ENCODE data around the gene PGM2L1.
"Not testable (repeated sequence)": the region's sequence is repeated elsewhere in the genome, so short reads cannot be mapped to it uniquely, and the experiment has no call there.

PGM2L1 gene

GRCh38 chr11:74400606-74401005 lies 2.4 kb upstream of the PGM2L1 start:
- no peak for DNase-seq (ENCODE audit: low read depth)

DNA sequence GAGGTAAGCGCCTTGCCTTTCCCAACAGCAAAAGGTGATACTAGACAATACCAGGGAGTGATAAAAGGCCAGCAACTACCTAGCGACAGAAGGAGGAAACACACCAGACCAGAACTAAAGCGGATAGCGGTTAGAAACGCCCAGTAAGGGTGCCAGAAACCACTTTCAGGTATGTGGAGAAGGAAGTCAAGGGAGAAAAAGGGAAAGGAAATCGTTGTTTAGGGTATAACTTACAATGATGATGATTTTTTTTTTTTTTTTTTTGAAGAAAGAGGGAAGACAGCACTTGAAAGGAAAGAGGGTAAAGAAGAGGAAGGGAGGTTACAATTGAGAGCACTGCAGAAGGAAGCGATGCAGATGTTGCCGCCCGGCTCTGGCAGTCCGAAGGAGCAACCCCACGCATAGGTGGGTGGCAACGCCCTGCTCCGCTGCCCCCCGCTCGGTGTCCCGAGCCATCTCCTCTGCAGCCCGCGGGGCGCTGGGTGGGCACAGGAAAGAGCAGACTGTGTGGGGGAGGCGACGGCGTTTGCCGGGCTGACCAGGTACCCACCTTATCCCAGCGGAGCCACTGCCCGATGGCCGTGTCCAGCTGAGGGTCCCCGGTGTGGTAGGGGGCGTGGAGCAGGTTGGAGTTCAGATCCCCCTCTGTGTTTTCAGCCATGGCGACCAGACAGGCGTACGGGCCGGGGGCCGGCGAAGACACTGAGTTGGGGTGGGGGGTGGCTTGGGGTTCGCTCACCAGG lies 561 bp downstream of the PGM2L1 start:
- peak; percentile 6 for DNase-seq (ENCODE audit: low read depth)

- DNase-seq (ENCODE audit: low read depth) = no peak
Measured at GRCh38 chr11:74392256-74392655, 6.0 kb downstream of the PGM2L1 start.

- no peak for DNase-seq (ENCODE audit: low read depth)
Measured at GRCh38 chr11:74391193-74391592, 7.0 kb downstream of the PGM2L1 start.

DNA sequence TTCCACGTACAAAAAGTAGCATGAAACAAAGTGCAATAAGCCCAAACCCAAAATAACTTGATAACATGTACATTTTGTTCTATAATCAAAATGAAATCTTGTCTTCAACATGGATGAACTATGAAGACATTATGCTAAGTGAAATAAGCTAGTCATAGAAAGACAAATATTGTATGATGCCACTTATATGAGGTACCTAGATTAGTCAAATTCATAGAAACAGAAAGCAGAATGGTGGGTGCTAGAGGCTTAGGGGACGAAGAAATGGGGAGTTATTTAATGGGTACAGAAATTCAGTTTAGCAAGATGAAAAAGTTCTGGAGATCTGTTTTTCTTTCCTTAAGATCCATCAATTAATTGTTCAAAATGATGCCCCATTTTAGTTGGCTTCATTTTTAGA lies 7.5 kb downstream of the PGM2L1 start:
- no peak for DNase-seq (ENCODE audit: low read depth)

- DNase-seq (ENCODE audit: low read depth) = peak; percentile 27
Measured at GRCh38 chr11:74388678-74389327, 9.4 kb downstream of the PGM2L1 start.

DNA sequence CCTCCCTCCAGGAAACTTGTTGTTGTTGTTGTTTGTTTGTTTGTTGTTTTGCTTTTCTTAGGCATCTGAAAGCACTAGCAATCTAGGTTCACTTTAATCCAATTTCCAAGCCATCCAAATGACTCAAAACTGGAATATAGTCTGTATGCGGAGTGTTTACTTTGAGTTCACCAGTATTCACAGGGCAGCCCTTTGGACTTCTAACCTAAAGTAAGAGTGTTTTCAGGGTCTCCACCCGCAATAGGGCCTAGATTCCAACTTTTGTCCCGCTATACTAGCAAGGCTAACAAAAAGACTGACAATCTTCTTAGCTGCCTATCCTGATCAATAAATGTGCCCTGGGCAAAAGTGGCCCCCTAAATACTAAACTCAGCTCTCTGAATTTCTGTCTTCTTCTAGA lies 13.6 kb downstream of the PGM2L1 start:
- DNase-seq (ENCODE audit: low read depth) = no peak

GRCh38 chr11:74380746-74381439 lies 17.3 kb downstream of the PGM2L1 start:
- no peak for DNase-seq (ENCODE audit: low read depth)

GRCh38 chr11:74377689-74378088 lies 20.5 kb downstream of the PGM2L1 start:
- no peak for DNase-seq (ENCODE audit: low read depth)

DNA sequence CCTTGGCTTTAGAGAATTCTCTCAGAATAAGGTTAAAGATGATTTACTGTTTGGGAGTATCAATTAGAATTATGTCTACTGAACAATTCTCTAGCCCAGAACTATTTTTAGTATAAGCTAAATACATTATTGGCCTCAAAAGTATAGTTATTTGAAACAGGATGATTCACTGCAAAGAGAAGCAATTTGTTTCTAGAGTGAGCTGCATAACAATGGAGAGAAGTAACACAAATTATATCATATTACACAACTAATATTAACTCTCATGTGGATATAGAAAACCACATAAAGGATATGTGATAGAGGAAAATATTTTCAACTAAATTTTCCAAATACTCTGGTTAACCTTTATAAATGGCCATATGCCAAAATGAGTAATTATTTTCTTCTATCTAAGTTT lies 24.9 kb downstream of the PGM2L1 start:
- DNase-seq (ENCODE audit: low read depth) = no peak

- DNase-seq (ENCODE audit: low read depth) = no peak
Measured at GRCh38 chr11:74371269-74372052, 26.8 kb downstream of the PGM2L1 start.

DNA sequence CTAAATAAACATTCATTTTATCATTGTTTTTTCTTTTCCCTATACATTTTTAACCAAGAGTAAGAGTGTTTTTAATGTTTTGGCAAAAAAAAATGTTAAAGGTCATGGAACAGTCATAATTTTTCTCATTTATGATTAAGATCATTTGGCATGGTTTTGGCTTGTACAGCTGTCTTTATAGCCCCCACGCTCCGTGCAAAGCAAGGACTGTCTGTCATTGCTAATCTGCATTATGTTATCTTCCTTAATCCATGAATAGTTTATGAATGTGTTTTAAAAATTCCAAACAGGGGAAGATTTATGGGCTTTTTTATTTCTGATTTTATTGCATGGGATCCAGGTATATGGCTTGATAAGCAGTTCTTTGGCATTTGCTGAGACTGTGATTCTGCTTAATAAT lies 28.1 kb downstream of the PGM2L1 start:
- no peak for DNase-seq (ENCODE audit: low read depth)

DNA sequence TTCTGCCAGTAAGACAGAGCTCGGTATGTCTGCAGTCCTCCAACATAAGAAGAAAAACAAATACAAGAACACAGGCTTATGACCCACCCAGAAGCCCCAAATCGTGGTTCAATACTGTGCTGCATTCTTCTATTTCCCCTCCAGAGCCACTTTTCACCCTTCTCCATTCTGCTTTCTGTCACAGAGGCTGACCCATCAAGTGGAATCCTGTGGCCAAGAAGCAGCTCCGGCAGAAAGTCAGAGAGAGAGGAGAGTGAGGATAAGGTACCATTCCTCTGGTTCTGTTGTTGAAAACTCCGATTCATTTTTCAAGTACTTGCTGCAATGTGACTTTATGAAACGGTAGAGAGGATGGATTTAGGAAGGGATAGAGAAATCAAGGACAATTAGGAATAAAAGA lies 30.4 kb downstream of the PGM2L1 start:
- no peak for DNase-seq (ENCODE audit: low read depth)

DNA sequence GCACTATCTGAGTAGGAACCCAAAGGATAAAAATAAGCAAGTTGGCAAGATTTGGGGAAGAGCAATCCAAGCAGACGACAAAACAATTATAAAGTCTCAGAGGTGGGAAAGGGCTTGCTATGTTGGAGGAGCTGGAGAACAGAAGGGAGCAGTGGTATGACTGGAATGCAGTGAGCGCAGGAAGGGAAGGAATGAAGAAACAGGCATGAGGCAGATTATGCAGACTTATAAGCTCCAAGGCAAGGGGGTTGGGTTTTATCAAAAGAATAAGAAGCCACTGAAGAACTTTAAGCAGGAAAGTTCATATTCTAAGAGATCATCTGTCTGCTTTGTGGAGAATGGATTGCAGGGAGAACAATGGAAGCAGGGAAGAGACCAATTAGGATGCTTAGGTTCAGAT lies 31.7 kb downstream of the PGM2L1 start:
- DNase-seq (ENCODE audit: low read depth) = no peak

GRCh38 chr11:74365805-74366204 lies 32.4 kb downstream of the PGM2L1 start:
- DNase-seq (ENCODE audit: low read depth) = not testable (repeated sequence)

- no peak for DNase-seq (ENCODE audit: low read depth)
Measured at GRCh38 chr11:74357449-74357848, 40.8 kb downstream of the PGM2L1 start.

DNA sequence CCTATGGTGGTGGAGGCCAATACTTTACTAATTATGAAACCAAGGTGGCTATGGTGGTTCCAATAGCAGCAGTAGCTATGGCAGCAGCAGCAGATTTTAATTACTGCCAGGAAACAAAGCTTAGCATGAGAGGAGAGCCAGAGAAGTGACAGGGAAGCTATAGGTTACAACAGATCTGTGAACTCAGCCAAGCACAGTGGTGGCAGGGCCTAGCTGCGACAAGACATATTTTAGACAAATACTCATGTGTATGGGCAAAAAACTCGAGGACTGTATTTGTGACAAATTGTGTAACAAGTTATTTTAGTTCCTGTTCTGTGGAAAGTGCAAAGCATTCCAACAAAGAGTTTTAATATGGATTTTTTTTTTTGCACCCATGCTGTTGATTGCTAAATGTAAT lies 42.6 kb downstream of the PGM2L1 start:
- no peak for DNase-seq (ENCODE audit: low read depth)

GRCh38 chr11:74354036-74354435 lies 44.2 kb downstream of the PGM2L1 start:
- DNase-seq (ENCODE audit: low read depth) = no peak

GRCh38 chr11:74347381-74347780 lies 50.9 kb downstream of the PGM2L1 start:
- no peak for DNase-seq (ENCODE audit: low read depth)

- no peak for DNase-seq (ENCODE audit: low read depth)
Measured at GRCh38 chr11:74345420-74345819, 52.8 kb downstream of the PGM2L1 start.

- no peak for DNase-seq (ENCODE audit: low read depth)
Measured at GRCh38 chr11:74341921-74342320, 56.3 kb downstream of the PGM2L1 start.

- no peak for DNase-seq (ENCODE audit: low read depth)
Measured at GRCh38 chr11:74339619-74340018, 58.6 kb downstream of the PGM2L1 start.
